HG03045 (cell line): ENCODE results near the gene CHRNB1.
A peak's percentile ranks its signal among the peaks of the same experiment; 100 is the strongest.

Source experiments
- ATAC-seq: cut with Tn5 transposase; IDR thresholded peaks from one replicate; pipeline ENCODE4 v1.9.1; 2021; ENCODE audit warnings: mild to moderate bottlenecking, moderate library complexity; ENCODE audit not compliant: unreplicated experiment

Gene CHRNB1

DNA sequence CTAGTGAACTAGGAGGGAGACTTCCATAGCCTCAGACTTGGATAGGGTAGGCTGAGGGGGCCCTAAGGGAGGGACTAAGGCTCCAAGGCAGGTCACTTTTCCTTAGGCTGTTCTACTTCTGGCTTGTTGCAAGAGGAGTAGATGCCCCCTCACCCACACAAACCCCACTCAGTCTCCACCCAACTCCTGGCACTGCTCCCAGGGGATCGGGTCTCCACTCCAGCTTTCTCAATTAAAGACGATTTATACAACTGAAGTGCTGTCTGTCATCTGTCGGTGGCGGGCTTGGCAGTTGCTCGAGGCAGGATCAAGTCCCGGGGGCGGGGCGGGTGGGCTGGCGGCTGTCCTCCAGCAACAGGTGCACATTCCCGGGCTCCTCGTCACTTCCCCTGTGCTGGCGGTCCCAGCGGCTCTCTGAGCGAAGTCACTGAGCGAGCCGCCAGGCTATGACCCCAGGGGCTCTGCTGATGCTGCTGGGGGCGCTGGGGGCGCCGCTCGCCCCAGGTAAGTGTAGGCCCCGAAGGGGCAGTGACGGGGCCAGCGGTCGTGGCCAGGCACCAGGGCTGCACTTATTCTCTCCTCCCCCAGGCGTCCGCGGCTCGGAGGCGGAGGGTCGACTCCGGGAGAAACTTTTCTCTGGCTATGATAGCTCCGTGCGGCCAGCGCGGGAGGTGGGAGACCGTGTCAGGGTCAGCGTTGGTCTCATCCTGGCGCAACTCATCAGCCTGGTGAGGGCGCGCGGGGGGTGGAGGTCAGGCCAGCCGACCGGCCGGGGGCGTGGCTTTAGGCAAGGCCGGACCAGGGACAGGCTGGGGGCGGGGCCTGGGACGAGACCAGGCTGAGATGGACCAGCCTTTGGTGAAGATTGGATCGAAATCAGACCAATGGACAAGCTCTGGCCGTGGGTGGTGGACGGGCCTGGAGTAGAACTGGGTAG lies at the start of gene CHRNB1:
Gene CHRNB1, plus strand, starts transcription at position 380 of the 937 bp plus-strand sequence. Its CDS starts 67 bp downstream, at position 447.
- no peak for ATAC-seq

GRCh38 chr17:7396147-7396546 lies 48.7 kb upstream of the CHRNB1 start:
- ATAC-seq, result no peak

- no peak for ATAC-seq
Measured at GRCh38 chr17:7398612-7399011, 46.2 kb upstream of the CHRNB1 start.

GRCh38 chr17:7403043-7403726 lies 41.7 kb upstream of the CHRNB1 start:
- ATAC-seq, result no peak

DNA sequence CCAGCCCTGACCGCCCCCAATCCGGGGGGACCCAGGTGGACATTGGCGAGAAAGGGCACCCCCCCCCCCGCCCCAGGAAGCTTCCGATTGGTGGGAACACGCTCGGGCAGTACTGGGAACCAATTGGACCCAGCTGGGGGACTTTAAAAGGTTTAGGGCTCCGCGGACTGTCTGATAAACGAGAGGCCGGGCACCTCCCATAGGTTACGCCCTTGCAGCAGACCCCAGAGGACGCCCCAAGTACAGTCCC lies 41.2 kb upstream of the CHRNB1 start:
- ATAC-seq, result no peak

DNA sequence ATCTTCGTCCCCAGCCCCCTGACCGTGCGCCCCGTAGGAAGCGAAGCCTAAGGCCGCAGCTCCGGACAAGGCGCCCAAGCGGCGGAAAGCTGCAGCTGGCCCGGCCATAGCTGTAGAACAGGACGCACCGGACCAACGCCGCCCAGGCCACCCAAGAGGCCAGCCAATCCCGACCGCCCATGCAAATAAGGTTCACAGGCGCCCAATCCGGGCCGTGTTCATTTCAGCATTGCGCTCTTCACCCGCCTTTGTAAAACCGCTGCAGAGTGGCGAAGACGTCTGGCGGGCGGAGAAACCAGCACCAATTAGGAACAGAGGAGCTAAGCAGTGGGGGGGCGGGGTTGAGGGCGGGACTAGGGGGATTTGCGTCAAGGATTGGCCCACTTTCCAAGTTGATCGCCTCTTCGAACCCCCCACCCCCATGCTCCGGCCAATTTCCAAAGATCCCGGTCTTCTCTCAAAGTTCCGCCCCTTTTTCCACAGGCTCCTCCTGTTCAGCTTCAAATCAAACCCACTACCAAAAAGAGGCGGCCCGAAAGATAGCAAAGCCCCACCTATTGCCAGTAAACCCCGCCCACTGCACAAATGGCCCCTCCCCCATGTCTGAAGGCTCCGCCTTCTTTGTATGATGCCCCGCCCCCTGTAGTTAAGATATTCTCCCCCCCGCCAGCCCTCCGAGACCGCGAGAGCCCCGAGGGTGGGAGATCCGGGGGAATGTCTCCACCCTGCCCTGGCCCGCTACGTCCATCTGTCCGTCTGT lies 40.7 kb upstream of the CHRNB1 start, which contains the start of gene TMEM256:
Gene TMEM256, minus strand, starts transcription at position 121 of the 760 bp plus-strand sequence. Its CDS starts 13 bp downstream, at position 108.
- ATAC-seq, result peak; percentile 93

- ATAC-seq, result no peak
Measured at GRCh38 chr17:7404737-7405349, 40.0 kb upstream of the CHRNB1 start.

DNA sequence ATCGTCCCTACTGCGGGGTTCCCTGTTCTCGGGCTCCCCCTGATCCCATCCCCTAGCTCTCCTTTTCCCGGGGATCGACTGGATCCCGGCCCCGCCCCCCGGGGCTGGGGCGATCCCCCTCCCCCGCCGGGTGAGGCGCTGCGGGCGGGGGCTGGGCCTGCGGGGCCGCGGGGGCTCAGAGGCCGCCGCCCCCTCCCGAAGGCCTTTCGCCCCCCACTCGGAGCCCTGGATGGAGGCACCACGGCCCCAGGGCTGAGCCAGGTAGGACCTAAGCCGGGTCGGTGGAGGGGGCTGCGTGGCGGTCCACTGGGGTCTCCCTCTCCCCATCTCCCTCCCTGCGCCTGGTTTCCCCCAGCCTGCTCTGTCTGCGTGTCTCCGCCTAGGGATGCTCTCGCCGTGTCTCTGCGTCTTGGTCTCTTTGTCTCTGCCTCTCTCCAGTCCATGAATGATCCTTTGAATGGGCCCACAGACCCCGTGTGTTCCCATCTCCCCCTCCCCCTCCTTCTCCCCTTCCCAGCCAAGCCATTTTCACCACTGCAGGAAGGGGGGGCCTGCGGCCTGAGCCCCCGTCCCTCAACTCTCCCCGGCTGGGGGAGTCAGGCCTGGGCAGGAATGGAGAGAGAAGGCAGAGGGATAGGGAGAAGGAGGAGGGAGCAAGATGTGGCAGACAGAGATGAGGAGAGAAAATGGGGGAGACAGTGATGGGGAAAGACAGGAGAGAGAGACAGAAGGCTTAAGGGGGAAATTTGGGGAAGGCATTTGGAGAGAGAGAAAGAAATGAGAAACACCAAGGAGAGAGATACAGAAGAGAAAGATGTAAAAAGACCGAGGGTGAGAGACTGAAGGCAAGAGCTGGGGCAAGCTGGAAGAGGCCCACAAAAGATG lies 39.3 kb upstream of the CHRNB1 start:
- ATAC-seq, result no peak

DNA sequence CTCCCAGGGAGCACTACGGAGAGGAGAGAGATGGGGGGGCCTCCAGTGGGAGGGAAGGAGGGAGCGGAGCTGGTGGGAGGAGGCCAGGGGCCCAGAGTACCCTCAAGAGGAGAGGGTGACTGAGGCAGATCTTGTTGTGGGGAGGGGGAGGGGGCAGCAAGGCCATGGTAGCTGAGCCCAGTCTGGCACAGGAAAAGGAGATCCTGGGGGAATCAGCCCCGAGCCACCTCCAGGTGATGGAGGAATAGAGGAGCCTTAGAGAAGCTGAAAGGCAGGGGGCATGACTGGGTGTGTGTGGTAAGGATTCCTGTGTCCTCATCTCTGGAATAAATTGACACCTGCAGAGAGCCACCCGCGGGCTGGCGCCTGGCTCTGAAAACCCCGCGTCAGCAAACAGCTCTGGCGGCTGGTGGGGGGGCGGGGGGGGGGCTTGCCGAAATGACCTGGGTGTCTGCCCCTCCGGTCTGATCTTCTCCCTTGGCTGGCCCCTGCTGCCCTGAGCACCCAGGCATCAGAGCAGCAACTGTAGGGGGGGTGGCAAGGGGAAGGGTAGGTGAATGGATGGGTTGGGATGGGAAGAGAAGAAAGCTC lies 38.5 kb upstream of the CHRNB1 start:
- no peak for ATAC-seq

GRCh38 chr17:7407082-7407481 lies 37.8 kb upstream of the CHRNB1 start:
- no peak for ATAC-seq

DNA sequence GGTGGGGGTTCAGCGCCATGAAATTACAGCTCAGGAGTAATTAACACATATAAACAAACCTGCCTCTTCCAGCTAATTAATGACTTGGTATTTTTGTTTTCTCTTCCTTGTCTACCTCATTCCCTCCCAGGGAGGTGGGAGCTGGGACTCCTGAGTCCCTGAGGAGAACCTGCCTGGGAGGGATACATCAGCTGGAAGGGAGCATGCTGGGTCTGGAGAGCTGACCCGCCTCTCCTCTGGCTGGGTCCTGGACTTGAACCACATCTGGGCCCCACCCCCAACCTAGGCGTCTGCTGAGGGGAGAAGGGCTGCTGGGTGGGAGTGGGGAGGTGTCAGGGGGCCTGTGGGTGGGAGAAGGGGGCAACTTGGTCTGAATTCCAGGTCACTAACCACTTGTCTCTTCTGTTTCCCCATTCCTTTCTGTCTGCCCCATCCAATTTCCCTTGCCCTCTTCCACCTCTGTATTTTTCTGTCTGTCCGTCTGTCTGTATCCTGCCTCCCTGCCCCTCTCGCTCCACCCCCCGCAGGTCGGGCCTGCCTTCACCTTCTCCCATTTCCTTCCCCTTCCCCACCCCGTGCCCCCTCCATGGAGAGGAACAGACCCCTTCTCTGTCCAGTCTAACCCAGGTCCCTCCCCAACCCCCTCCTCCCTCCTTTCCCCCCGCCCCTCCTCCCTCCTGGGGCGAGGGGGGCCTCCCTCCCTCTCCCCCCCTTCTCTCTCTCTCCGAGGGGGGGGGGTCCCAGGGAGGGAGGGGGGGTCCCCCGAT lies 37.2 kb upstream of the CHRNB1 start, which contains the start of gene NLGN2:
Gene NLGN2, plus strand, starts transcription at position 361 of the 767 bp plus-strand sequence. CDS start 411 bp downstream, outside the sequence.
- no peak for ATAC-seq

- ATAC-seq, result no peak
Measured at GRCh38 chr17:7408252-7408727, 36.6 kb upstream of the CHRNB1 start.

- no peak for ATAC-seq
Measured at GRCh38 chr17:7408863-7409262, 36.0 kb upstream of the CHRNB1 start.

DNA sequence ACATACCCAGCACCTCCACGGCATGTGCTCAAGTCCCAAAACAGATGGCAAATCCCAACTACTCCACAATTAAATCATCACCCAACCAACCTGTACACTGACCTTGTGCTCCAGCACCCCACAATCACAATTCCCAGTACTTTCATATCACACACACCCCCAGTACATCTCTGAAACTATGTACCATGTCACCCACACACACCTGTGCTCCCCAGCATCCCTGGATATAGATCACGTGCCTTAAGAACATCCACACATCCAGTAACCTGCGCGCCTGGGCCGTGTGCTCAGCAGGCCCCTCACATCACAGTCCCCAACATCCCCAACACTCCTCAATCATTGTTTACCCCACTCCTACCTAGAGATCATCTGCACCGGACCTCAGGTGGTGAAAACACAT lies 35.1 kb upstream of the CHRNB1 start:
- ATAC-seq, result no peak

DNA sequence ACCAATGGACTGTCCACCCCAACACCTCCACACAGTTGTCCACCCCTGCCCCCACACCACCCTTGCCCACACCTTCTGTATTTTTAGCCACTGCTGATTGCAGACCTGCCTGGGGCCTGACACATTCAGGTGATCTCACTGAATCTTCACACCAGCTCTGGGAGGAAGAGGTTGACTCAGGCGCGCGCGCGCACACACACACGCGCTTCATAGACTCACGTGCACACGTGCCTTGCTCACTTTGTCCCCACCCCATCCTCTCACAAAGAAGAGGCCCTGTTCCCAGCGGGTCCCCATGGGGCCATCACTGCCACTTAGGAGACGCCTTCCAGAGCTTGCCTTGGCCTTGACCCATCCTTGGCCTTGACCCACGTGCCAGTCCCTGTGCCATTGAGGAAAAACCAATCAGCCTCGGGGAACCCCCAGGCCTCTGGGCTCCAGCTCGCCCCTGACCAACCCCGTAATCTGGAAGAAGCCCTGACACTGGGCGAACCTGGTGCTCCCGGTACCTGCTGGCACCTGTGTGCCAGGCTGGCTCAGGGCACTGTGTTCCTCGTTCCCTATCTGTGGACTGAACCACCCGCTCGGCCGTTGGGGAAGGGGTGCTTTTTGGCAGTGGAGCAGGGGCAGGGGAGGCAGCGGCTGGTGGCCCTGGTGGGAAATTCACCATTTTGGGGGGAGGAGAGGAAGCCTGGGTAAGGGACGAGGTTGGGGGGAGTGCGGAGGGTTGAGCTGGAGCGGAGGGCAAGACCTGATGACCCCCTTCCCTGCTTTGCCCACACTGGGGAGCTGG lies 34.0 kb upstream of the CHRNB1 start:
- no peak for ATAC-seq

DNA sequence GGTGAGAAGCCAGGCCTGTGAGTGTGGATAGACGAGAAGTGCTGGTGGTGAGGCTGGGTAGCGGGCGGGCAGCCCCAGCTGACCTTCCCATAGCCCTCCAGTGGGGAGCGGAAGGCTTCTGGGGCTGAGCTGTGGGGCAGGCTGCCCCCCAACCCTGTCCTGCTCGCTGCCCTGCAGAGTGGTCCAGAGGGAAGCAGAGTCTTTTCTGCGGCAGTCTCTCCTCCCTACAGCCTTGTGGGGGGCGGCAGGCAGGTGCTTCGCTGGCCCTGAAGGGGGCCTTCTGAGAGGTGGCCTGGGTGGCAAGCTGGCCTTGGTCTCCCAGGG lies 33.5 kb upstream of the CHRNB1 start:
- no peak for ATAC-seq

DNA sequence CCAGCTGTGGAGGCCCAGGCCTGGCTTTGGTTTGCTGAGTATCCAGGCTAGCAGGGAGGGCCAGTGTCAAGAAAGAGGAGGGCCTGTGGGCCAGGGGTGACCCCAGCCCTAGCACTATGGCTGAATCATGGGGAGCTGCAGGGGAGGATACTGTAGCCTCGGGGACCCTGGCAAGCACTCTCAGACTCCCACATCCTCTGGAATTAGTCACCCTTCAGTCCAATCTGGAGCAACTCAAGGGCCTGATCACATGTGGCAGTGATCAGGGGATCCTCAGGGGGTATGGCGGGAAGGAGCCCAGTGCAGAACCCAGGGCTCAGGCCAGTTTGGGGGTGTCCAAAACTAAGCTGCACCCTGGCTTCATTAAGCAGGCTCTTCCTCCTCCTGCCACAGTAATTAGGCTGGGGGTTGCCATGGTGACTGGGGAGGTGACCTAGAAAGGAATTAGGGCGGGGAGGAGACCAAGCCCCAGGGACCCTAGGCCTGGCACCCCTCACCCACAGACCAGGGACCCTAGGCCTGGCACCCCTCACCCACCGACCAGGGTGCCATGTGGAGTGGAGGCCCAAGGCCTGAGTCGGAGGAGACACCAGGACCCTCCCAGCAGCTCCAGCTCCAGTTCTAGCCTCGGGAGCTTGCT lies 31.4 kb upstream of the CHRNB1 start:
- no peak for ATAC-seq

GRCh38 chr17:7414837-7415236 lies 30.0 kb upstream of the CHRNB1 start:
- ATAC-seq, result no peak
